Ishikawa (cell line): ENCODE measurements around the gene PARN.

Source experiments
- CEBPB ChIP-seq: IDR thresholded peaks from 2 replicates; pipeline ENCODE4 v1.6.1; 2012
- CREB1 ChIP-seq: IDR thresholded peaks from 2 replicates; pipeline ENCODE4 v1.6.1; 2012; ENCODE audit warnings: low read depth
- EGR1 ChIP-seq: IDR thresholded peaks from 2 replicates; pipeline ENCODE4 v1.6.1; 2012
- EP300 ChIP-seq: IDR thresholded peaks from 2 replicates; pipeline ENCODE4 v1.6.1; 2012; ENCODE audit warnings: borderline replicate concordance
- FOXM1 ChIP-seq: IDR thresholded peaks from 2 replicates; pipeline ENCODE4 v1.6.1; 2012; ENCODE audit warnings: low read depth, borderline replicate concordance
- NFIC ChIP-seq: IDR thresholded peaks from 2 replicates; pipeline ENCODE4 v1.6.1; 2012
- RAD21 ChIP-seq: IDR thresholded peaks from 2 replicates; pipeline ENCODE4 v1.6.1; 2012; ENCODE audit warnings: low read depth
- TAF1 ChIP-seq: IDR thresholded peaks from 2 replicates; pipeline ENCODE4 v1.6.1; 2012; ENCODE audit warnings: low read depth, mild to moderate bottlenecking
- TCF12 ChIP-seq: IDR thresholded peaks from 2 replicates; pipeline ENCODE4 v1.6.1; 2012; ENCODE audit warnings: low read depth
- TEAD4 ChIP-seq: IDR thresholded peaks from 2 replicates; pipeline ENCODE4 v1.6.1; 2012
- YY1 ChIP-seq: IDR thresholded peaks from 2 replicates; pipeline ENCODE4 v1.6.1; 2012; ENCODE audit warnings: low read depth
- ZBTB7A ChIP-seq: IDR thresholded peaks from 2 replicates; pipeline ENCODE4 v1.6.1; 2012; ENCODE audit warnings: low read depth
- TF ChIP-seq, protein P1 (sequence below): IDR thresholded peaks from 2 replicates; pipeline ENCODE4 v1.6.1; 2012
- TF ChIP-seq, protein P2 (sequence below): IDR thresholded peaks from 2 replicates; pipeline ENCODE4 v1.6.1; 2012
- TF ChIP-seq, protein P3 (sequence below): IDR thresholded peaks from 2 replicates; pipeline ENCODE4 v1.6.1; 2012; ENCODE audit warnings: low read depth, mild to moderate bottlenecking

The PARN gene

DNA sequence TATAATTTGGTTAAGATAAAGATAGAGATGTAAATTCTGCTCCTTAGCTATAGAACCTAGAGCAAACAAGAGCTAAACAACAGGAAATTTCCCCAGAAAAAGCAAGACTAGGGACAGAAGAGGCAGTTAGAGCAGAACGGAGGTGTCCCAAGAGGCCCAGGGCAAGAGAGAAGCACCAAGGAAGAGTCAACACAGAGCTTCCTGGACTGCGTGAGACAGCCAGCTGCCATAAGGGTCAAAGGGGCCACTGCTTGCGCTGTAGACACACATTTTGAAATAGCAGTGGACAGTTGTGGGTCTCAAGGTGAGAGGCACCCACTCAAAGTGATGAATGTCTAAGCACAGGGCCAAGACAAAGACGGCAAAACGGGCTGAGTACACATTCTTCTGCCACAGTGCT is 156.6 kb downstream of the PARN start:
- TF ChIP-seq CREB1 (no peak), EGR1 (no peak)
- TF ChIP-seq, protein P1, sequence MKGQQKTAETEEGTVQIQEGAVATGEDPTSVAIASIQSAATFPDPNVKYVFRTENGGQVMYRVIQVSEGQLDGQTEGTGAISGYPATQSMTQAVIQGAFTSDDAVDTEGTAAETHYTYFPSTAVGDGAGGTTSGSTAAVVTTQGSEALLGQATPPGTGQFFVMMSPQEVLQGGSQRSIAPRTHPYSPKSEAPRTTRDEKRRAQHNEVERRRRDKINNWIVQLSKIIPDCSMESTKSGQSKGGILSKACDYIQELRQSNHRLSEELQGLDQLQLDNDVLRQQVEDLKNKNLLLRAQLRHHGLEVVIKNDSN, result no peak

DNA sequence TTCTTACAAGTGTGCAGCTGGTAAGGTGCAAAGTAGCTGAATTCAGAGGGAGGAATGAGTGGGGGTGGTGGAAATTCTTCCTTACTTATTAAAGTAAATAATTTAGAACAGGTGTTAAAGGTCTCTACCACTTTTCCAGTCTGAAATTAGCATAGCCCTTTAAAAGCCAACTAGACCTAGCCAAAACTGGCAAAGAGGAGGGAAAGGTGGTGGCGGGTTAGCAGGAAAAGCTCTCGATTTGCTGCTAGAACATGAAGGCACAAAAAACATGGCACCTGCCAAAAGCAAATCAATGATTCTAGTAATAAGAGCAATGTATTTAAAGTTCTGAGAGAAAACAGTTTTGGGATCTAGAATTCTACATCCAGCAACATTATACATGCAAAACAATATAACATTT is 157.7 kb downstream of the PARN start:
- TF ChIP-seq CREB1, result no peak
- no peak for TF ChIP-seq CEBPB

DNA sequence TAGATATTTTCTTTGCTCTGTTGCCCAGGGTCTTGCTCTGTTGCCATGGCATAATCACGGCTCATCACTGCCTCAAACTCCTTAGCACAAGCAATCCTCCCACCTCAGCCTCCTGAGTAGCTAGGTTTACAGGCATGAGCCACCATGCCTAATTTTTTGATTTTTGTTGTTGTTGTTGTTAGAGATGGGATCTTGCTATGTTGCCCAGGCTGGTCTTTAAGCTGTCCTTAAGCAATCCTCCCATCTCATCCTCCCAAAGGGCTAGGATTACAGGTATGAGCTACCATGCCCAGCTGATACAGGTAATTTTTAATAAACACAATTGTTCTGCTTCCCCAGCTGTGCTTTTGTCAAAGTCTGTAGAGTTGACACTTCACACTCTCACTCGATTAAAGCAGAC is 159.3 kb downstream of the PARN start:
- TF ChIP-seq TEAD4 (no peak), RAD21 (no peak), EP300 (no peak), CREB1 (no peak), NFIC (no peak), ZBTB7A (no peak), FOXM1 (no peak)

DNA sequence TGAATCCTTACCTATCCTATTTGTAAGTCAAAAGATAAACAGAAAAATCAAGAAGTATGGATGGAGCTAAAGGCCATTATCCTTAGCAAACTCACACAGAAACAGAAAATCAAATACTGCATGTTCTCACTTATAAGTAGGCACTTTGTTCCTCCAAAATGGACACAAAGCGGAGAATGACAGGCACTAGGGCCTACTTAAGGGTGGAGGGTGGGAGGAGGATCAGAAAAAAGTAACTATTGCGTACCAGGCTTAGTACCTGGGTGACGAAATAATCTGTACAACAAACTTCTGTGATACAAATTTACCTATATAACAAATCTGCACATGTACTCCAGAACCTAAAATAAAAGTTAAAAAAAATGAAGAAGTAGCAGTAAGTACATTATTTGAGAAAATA is 164.3 kb downstream of the PARN start:
- no peak for TF ChIP-seq FOXM1
- TF ChIP-seq EP300, result no peak
- TF ChIP-seq EGR1, result no peak
- no peak for TF ChIP-seq RAD21
- TF ChIP-seq YY1, result no peak
- no peak for TF ChIP-seq CREB1
- no peak for TF ChIP-seq TEAD4
- TF ChIP-seq, protein P2, sequence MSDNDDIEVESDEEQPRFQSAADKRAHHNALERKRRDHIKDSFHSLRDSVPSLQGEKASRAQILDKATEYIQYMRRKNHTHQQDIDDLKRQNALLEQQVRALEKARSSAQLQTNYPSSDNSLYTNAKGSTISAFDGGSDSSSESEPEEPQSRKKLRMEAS, result no peak
- TF ChIP-seq ZBTB7A, result no peak

DNA sequence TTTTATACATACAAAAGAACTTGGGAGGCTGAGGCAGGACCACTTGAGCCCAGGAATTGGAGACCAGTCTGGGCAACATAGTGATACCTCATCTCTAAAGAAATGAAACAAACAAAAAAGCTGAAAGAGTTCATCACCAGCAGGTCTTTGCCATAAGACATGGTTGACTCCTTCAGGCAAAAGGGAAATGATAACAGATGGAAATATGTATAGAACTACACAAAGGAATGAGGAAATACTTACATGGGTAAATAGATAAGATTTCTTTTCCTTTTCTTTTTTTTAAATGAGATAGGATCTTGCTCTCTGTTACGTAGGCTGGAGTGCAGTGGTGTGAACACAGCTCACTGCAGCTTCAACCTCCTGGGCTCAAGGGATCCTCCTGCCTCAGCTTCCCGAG is 165.3 kb downstream of the PARN start:
- no peak for TF ChIP-seq NFIC
- TF ChIP-seq, protein P1, result no peak
- TF ChIP-seq TEAD4, result no peak
- no peak for TF ChIP-seq CEBPB
- TF ChIP-seq EP300, result no peak
- no peak for TF ChIP-seq EGR1
- no peak for TF ChIP-seq YY1
- TF ChIP-seq, protein P2, result no peak
- no peak for TF ChIP-seq TCF12
- TF ChIP-seq ZBTB7A, result no peak
- TF ChIP-seq, protein P3, sequence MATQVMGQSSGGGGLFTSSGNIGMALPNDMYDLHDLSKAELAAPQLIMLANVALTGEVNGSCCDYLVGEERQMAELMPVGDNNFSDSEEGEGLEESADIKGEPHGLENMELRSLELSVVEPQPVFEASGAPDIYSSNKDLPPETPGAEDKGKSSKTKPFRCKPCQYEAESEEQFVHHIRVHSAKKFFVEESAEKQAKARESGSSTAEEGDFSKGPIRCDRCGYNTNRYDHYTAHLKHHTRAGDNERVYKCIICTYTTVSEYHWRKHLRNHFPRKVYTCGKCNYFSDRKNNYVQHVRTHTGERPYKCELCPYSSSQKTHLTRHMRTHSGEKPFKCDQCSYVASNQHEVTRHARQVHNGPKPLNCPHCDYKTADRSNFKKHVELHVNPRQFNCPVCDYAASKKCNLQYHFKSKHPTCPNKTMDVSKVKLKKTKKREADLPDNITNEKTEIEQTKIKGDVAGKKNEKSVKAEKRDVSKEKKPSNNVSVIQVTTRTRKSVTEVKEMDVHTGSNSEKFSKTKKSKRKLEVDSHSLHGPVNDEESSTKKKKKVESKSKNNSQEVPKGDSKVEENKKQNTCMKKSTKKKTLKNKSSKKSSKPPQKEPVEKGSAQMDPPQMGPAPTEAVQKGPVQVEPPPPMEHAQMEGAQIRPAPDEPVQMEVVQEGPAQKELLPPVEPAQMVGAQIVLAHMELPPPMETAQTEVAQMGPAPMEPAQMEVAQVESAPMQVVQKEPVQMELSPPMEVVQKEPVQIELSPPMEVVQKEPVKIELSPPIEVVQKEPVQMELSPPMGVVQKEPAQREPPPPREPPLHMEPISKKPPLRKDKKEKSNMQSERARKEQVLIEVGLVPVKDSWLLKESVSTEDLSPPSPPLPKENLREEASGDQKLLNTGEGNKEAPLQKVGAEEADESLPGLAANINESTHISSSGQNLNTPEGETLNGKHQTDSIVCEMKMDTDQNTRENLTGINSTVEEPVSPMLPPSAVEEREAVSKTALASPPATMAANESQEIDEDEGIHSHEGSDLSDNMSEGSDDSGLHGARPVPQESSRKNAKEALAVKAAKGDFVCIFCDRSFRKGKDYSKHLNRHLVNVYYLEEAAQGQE, result no peak
- TF ChIP-seq CREB1, result no peak
- TF ChIP-seq FOXM1, result no peak
- no peak for TF ChIP-seq RAD21
- no peak for TF ChIP-seq TAF1

DNA sequence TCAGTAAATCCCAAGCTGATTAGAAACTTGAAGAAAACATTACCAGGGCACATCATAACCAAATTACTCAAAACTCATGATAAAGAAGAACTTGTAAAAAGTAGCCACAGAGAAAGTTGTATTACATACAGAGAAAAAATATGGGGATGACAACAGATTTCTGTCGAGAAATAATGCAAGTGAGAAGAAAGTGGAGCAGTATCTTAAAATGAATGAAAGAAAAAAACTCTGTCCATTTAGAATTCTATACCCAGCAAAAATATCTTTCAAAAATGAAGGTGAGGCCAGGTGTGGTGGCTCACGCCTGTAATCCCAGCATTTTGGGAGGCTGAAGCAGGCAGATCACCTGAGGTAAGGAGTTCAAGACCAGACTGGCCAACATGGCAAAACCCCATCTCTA is 165.9 kb downstream of the PARN start:
- TF ChIP-seq, protein P2, result no peak
- TF ChIP-seq CREB1, result no peak
- no peak for TF ChIP-seq NFIC
- TF ChIP-seq, protein P1, result no peak
- no peak for TF ChIP-seq TAF1
- TF ChIP-seq CEBPB, result no peak

DNA sequence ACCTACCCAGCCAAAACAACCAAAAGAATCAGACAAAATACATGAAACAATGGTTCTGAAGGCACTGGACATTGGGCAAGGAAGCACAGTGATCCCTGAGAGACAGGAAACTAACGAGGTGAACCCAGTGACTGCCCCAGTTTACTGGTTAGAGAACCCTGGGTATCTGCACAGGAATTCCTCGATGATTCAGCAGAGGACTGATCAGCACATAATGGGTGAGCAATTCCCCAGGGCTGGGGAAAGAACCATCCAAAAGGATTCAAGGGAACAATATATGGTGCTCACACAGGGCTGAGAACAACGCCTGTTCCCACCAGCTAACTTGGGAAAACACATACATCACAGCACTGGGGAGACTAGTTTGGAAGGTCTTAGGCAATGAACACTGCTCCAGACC is 167.2 kb downstream of the PARN start:
- TF ChIP-seq EP300, result no peak
- no peak for TF ChIP-seq RAD21
- TF ChIP-seq FOXM1, result no peak
- no peak for TF ChIP-seq NFIC
- TF ChIP-seq, protein P2, result no peak
- TF ChIP-seq TAF1, result no peak
- TF ChIP-seq ZBTB7A, result no peak
- no peak for TF ChIP-seq TCF12
- no peak for TF ChIP-seq CEBPB
- no peak for TF ChIP-seq EGR1
- TF ChIP-seq, protein P3, result no peak
- no peak for TF ChIP-seq CREB1
- TF ChIP-seq, protein P1, result no peak
- no peak for TF ChIP-seq YY1
- no peak for TF ChIP-seq TEAD4
